Measurements from ENCODE around the gene KNTC1.
"Not testable (repeated sequence)": the region's sequence is repeated elsewhere in the genome, so short reads cannot be mapped to it uniquely, and the experiment has no call there.

The KNTC1 gene

GRCh38 chr12:122503147-122503751 lies 23.8 kb upstream of the KNTC1 start:
- H3K4me3 ChIP-seq (ENCODE audit: low read depth, low read length), result no peak overlapping the region
- TF ChIP-seq, protein P1, sequence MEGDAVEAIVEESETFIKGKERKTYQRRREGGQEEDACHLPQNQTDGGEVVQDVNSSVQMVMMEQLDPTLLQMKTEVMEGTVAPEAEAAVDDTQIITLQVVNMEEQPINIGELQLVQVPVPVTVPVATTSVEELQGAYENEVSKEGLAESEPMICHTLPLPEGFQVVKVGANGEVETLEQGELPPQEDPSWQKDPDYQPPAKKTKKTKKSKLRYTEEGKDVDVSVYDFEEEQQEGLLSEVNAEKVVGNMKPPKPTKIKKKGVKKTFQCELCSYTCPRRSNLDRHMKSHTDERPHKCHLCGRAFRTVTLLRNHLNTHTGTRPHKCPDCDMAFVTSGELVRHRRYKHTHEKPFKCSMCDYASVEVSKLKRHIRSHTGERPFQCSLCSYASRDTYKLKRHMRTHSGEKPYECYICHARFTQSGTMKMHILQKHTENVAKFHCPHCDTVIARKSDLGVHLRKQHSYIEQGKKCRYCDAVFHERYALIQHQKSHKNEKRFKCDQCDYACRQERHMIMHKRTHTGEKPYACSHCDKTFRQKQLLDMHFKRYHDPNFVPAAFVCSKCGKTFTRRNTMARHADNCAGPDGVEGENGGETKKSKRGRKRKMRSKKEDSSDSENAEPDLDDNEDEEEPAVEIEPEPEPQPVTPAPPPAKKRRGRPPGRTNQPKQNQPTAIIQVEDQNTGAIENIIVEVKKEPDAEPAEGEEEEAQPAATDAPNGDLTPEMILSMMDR (IDR thresholded peaks at IDR 0.05; ENCODE audit: control insufficient read depth, extremely low read depth, insufficient read depth), result no peak
- no peak for DNase-seq (ENCODE audit: low read depth)

- TF ChIP-seq, protein P1 (IDR thresholded peaks at IDR 0.05; ENCODE audit: control insufficient read depth, extremely low read depth, insufficient read depth), result no peak
- DNase-seq (ENCODE audit: low read depth), result no peak
- H3K4me3 ChIP-seq (ENCODE audit: low read depth, low read length), result no peak overlapping the region
These were observed 23.1 kb upstream of the KNTC1 start for GRCh38 chr12:122503783-122504590.

DNA sequence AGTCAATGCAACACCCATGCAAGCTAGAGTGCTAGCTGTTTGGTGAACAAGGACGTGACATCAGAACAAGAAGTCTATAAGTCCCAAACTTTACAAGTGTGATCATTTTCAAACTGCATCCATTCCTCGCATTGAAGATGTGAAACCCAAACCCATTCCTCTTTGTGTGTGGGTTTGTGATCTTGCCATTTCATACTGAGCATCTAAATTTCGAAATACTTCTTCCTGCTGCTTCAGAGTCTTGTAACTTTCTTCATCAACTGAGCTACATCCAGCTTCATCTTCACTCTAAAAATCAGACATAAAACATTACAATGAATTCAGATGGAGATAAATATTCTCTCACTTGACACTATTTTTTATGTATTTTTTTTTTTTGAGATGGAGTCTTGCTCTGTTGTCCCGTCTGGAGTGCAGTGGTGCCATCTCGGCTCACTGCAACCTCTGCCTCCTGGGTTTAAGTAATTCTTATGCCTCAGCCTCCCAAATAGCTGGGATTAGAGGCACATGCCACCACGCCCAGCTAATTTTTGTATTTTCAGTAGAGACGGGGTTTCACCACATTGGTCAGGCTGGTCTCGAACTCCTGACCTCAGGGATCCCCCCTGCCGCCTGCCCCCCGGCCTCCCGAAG lies 21.5 kb upstream of the KNTC1 start:
- no peak for DNase-seq (ENCODE audit: low read depth)
- no peak overlapping the region for H3K4me3 ChIP-seq (ENCODE audit: low read depth, low read length)
- TF ChIP-seq, protein P1 (IDR thresholded peaks at IDR 0.05; ENCODE audit: control insufficient read depth, extremely low read depth, insufficient read depth), result no peak

DNA sequence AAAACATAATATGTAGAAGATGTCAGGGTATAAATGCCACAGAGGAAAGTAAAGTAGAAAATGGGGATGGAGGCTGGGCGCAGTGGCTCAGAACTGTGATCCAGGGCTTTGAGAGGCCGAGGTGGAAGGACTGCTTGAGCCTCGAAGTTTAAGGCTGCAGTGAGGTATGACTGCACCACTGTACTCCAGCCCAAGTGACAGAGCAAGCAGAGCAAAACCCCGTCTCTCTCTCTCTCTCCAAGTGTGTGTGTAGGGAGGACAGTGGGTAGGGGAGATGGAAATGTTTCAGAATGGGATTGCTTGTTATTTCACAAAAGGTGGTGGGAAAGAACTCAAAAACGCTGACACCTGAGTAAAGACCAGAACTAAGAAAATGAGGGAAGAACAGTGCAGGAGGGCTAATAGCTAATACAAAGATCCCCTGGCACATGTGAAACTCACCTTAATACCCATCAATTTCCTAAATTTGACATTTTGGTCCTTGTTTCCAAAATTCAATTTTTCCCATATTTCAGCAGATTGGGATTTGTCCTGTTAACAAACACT lies 20.6 kb upstream of the KNTC1 start:
- no peak overlapping the region for H3K4me3 ChIP-seq (ENCODE audit: low read depth, low read length)
- TF ChIP-seq, protein P1 (IDR thresholded peaks at IDR 0.05; ENCODE audit: control insufficient read depth, extremely low read depth, insufficient read depth), result no peak
- no peak for DNase-seq (ENCODE audit: low read depth)

DNA sequence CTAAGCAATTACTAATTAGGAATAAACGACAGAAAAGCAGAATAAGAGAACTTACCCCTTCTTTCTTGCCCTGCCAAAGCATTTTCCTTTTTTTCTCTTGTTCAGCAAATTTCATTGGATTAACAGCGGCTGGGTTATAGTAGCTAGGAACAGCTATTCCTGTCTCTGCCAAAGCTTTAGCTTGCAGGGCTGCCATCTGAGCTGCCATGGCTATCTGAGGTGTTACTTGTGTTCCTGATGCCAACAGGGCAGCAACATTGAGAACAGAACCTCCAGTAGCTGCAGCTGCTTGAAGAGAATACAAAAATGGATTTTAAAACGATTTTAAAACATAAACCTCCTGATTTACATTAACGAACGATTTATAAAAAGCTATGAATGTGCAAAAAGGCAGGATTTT lies 18.9 kb upstream of the KNTC1 start:
- no peak for DNase-seq (ENCODE audit: low read depth)
- H3K4me3 ChIP-seq (ENCODE audit: low read depth, low read length), result no peak overlapping the region
- TF ChIP-seq, protein P1 (IDR thresholded peaks at IDR 0.05; ENCODE audit: control insufficient read depth, extremely low read depth, insufficient read depth), result no peak

GRCh38 chr12:122513028-122513427 lies 14.0 kb upstream of the KNTC1 start:
- not testable (repeated sequence) for DNase-seq (ENCODE audit: low read depth); H3K4me3 ChIP-seq (ENCODE audit: low read depth, low read length)

- DNase-seq (ENCODE audit: low read depth), result no peak
- TF ChIP-seq, protein P1 (IDR thresholded peaks at IDR 0.05; ENCODE audit: control insufficient read depth, extremely low read depth, insufficient read depth), result no peak
- no peak overlapping the region for H3K4me3 ChIP-seq (ENCODE audit: low read depth, low read length)
These were observed 13.4 kb upstream of the KNTC1 start for GRCh38 chr12:122513660-122514059.
